Measurements from ENCODE around the gene SCAND1. TPM values are rescaled to one million over a fixed set of nuclear protein-coding genes. Genes with fewer than 3 reads are reported as not detected.

The SCAND1 gene
- total RNA-seq, 1 donor from 2014 or later = 86.2 TPM

DNA sequence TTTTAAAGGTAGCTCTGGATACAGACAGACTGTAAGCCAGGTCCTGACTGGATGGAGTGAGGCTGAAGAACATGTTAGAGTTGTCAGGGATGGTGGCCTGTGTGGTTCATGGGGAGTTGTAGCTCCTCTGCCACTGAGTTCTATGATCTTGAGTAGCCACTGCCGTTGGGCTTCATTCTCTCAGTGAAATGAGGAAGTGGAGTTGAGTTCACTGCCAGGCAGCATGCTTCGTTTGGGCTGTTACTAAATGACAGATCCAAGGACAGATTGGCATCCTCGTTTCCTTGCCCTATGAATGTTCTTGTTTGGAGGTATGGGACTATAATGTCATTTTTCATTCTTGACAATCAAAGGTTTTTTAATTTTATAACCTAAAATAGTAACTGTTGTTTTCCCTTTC lies 37.2 kb downstream of the SCAND1 start:
- Mint-ChIP-seq H3K9me3 (ENCODE audit: unreplicated experiment) (no peaks in the 10 kb centered on the region), H3K4me1 (ENCODE audit: unreplicated experiment) (no peaks in the 10 kb centered on the region), H3K27me3 (ENCODE audit: unreplicated experiment) (no peaks in the 10 kb centered on the region), H3K4me3 (ENCODE audit: unreplicated experiment) (no peak overlapping the region), H3K36me3 (ENCODE audit: low read depth, unreplicated experiment) (peaks cover 27% of the 10 kb centered on the region), H3K27ac (ENCODE audit: unreplicated experiment) (no peak overlapping the region)
- DNase-seq (ENCODE audit: low spot score) = no peak
- TF ChIP-seq CTCF (IDR thresholded peaks at IDR 0.05; ENCODE audit: unreplicated experiment) = no peak

DNA sequence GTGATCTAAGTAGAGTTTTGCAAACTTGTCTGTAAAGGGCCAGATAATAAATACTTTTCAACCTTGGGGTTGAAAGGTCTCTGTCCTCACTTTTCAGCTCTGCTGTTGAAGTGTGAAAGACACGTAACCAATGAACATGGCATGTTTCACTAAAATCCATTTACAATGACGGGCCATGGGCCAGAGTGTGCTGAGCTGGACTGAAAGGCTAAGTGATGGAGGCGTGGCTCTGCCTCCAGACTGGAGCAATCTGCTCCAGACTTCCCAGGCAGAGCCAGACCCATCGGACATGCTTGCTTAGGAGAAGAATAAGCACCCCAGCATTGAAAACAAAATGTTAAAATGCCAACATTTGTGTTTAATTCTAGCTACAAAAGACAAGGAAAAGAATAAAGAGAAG lies 41.4 kb downstream of the SCAND1 start:
- Mint-ChIP-seq H3K27ac (ENCODE audit: unreplicated experiment) (no peak overlapping the region), H3K9me3 (ENCODE audit: unreplicated experiment) (no peaks in the 10 kb centered on the region), H3K27me3 (ENCODE audit: unreplicated experiment) (no peaks in the 10 kb centered on the region), H3K4me3 (ENCODE audit: unreplicated experiment) (no peak overlapping the region), H3K4me1 (ENCODE audit: unreplicated experiment) (peaks cover under 1% of the 10 kb centered on the region), H3K36me3 (ENCODE audit: low read depth, unreplicated experiment) (peaks cover 23% of the 10 kb centered on the region)
- no peak for DNase-seq (ENCODE audit: low spot score)
- TF ChIP-seq CTCF (IDR thresholded peaks at IDR 0.05; ENCODE audit: unreplicated experiment) = no peak

- Mint-ChIP-seq H3K9me3 (ENCODE audit: unreplicated experiment) (no peaks in the 10 kb centered on the region), H3K36me3 (ENCODE audit: low read depth, unreplicated experiment) (peaks cover 33% of the 10 kb centered on the region), H3K27me3 (ENCODE audit: unreplicated experiment) (no peaks in the 10 kb centered on the region), H3K4me1 (ENCODE audit: unreplicated experiment) (peaks cover 19% of the 10 kb centered on the region), H3K4me3 (ENCODE audit: unreplicated experiment) (no peak overlapping the region), H3K27ac (ENCODE audit: unreplicated experiment) (no peak overlapping the region)
- TF ChIP-seq CTCF (IDR thresholded peaks at IDR 0.05; ENCODE audit: unreplicated experiment) = no peak
- no peak for DNase-seq (ENCODE audit: low spot score)
Observed at GRCh38 chr20:35910254-35910653, 44.0 kb downstream of the SCAND1 start.

DNA sequence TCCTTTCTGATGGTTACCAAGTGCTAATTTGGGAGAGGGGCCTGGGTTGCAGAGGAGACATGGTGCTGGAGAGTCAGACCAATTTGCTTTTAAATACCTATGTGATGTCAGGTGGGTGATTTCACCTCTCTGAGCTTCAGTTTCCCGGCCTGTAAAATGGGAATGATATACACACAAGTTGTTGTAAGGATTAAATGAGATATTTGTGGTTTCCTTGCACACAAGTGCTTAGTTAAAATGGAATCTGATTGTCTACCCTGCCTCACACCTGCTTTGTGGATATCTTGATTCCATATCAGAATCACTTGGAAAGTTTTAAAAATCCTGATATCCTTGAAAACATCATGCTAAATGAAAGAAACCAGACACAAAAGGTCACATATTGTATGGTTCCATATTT lies 44.5 kb downstream of the SCAND1 start:
- Mint-ChIP-seq H3K4me3 (ENCODE audit: unreplicated experiment) (no peak overlapping the region), H3K4me1 (ENCODE audit: unreplicated experiment) (peaks cover 24% of the 10 kb centered on the region), H3K27ac (ENCODE audit: unreplicated experiment) (no peak overlapping the region), H3K27me3 (ENCODE audit: unreplicated experiment) (no peaks in the 10 kb centered on the region), H3K36me3 (ENCODE audit: low read depth, unreplicated experiment) (peaks cover 38% of the 10 kb centered on the region), H3K9me3 (ENCODE audit: unreplicated experiment) (no peaks in the 10 kb centered on the region)
- TF ChIP-seq CTCF (IDR thresholded peaks at IDR 0.05; ENCODE audit: unreplicated experiment) = no peak
- no peak for DNase-seq (ENCODE audit: low spot score)

DNA sequence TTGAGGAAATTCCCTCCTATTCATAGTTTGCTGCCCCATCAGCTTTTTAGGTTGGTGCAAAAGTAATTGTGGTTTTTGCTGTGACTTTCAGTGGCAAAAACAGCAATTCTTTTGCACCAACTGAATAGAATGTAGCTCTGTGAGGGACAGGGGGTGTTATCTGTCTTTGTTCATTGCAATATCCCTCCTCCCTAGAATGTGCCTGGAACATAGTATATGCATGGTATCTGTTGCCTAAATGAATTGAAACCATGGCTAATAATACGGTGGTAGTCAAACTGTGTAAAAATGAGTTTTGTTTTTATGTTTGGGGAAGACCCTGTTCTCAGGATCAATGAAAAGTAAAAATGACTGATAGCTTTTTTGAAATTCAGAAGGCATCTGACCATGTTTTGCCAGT lies 45.1 kb downstream of the SCAND1 start:
- DNase-seq (ENCODE audit: low spot score) = no peak
- no peaks in the 10 kb centered on the region for H3K9me3 Mint-ChIP-seq (ENCODE audit: unreplicated experiment)
- H3K36me3 Mint-ChIP-seq (ENCODE audit: low read depth, unreplicated experiment) = peaks cover 43% of the 10 kb centered on the region
- no peak overlapping the region for H3K4me3 Mint-ChIP-seq (ENCODE audit: unreplicated experiment)
- TF ChIP-seq CTCF (IDR thresholded peaks at IDR 0.05; ENCODE audit: unreplicated experiment) = no peak
- no peak overlapping the region for H3K27ac Mint-ChIP-seq (ENCODE audit: unreplicated experiment)
- H3K27me3 Mint-ChIP-seq (ENCODE audit: unreplicated experiment) = no peaks in the 10 kb centered on the region
- peaks cover 26% of the 10 kb centered on the region for H3K4me1 Mint-ChIP-seq (ENCODE audit: unreplicated experiment)
